GM12878 (cell line): ENCODE data around the gene SORCS1. TPM values are rescaled to one million over a fixed set of nuclear protein-coding genes. Genes with fewer than 3 reads are reported as not detected.

Experiments
- ATAC-seq: fragments of 200-7000 bp; cut with Tn5 transposase; 3 replicates; pipeline ENCODE4 v1.9.1; 2020; ENCODE audit warnings: mild to moderate bottlenecking, moderate library complexity
- BruUV-seq: library from RNA; stranded (reverse); fragments of 400-500 nt; replicated peaks from 2 replicates; lab custom pipeline; 2021; lab: Mats Ljungman, UMichigan
- CTCF ChIA-PET: fragments of 300-600 bp; sonication (Branson Sonifier 250); formaldehyde crosslinking; extraction: SDS; loops from one replicate; lab custom pipeline; 2021; ENCODE audit warnings: inconsistent platforms; lab: Yijun Ruan, JAX
- POLR2A ChIA-PET: fragments of 350-600 bp; formaldehyde crosslinking; extraction: SDS; loops from one replicate; lab custom pipeline; 2021; ENCODE audit warnings: inconsistent platforms; lab: Charles Lee
- RAD21 ChIA-PET: fragments of 300-600 bp; sonication (Branson Sonifier 250); formaldehyde crosslinking; loops from one replicate; lab custom pipeline; 2023; ENCODE audit warnings: antibody characterized with exemption; ENCODE audit not compliant: unreplicated experiment; lab: Charles Lee
- SMC1A ChIA-PET: fragments of 300-600 bp; sonication (Branson Sonifier 250); formaldehyde crosslinking; loops from one replicate; lab custom pipeline; 2023; ENCODE audit not compliant: unreplicated experiment, uncharacterized antibody; lab: Charles Lee
- DNase-seq: peaks from one replicate; pipeline ENCODE4 v3.0.0-alpha.2; 2011; ENCODE audit warnings: low read depth, low spot score
- FAIRE-seq: peaks from 3 replicates; lab custom pipeline; 2011; peaks lifted over from hg19 to GRCh38; lab: Jason Lieb, UNC
- H2AFZ ChIP-seq: 2 replicates; pipeline ENCODE4 v1.6.0; 2011; ENCODE audit warnings: low read depth, low read length, control low read depth; ENCODE audit not compliant: control insufficient read depth
- H3K27ac ChIP-seq: 2 replicates; pipeline ENCODE4 v1.5.1; 2011; ENCODE audit warnings: control low read depth; ENCODE audit not compliant: control insufficient read depth, insufficient read depth
- H3K27me3 ChIP-seq, 2 experiments: replicated peaks in 1 of 2; 2 replicates each; pipeline versions ENCODE4 v1.6.0 to v1.6.1; 2011; ENCODE audit warnings: low read length in 1 of 2; ENCODE audit not compliant: control insufficient read depth in 2 of 2, insufficient read depth in 2 of 2
- H3K36me3 ChIP-seq, 2 experiments: 2 replicates each; pipeline ENCODE4 v1.5.1; 2011; ENCODE audit warnings: low read length in 1 of 2; ENCODE audit not compliant: control insufficient read depth in 2 of 2, insufficient read depth in 2 of 2
- H3K4me1 ChIP-seq: 2 replicates; pipeline ENCODE4 v1.6.1; 2011; ENCODE audit warnings: mild to moderate bottlenecking, low read length, moderate library complexity, mixed read lengths; ENCODE audit not compliant: control insufficient read depth, insufficient read depth
- H3K4me2 ChIP-seq: 2 replicates; pipeline ENCODE4 v1.6.0; 2011; ENCODE audit warnings: control low read depth; ENCODE audit not compliant: control insufficient read depth, insufficient read depth
- H3K4me3 ChIP-seq: fragments of 200-600 bp; sonication (generic); 2 replicates; pipeline ENCODE4 v1.5.1; 2016
- H3K79me2 ChIP-seq: 2 replicates; pipeline ENCODE4 v1.6.0; 2011; ENCODE audit warnings: low read length; ENCODE audit not compliant: control insufficient read depth, insufficient read depth
- H3K9ac ChIP-seq: 2 replicates; pipeline ENCODE4 v1.8.0; 2011; ENCODE audit warnings: low read length, control low read depth, mixed read lengths; ENCODE audit not compliant: control insufficient read depth, insufficient read depth
- H3K9me3 ChIP-seq: replicated peaks from 3 replicates; pipeline ENCODE4 v1.5.1; 2011; ENCODE audit warnings: mild to moderate bottlenecking, low read length; ENCODE audit not compliant: control insufficient read depth, insufficient read depth
- H4K20me1 ChIP-seq: 2 replicates; pipeline ENCODE4 v1.6.0; 2011; ENCODE audit not compliant: control insufficient read depth, insufficient read depth
- ATF7 ChIP-seq: fragments of 450-650 bp; IDR thresholded peaks from 2 replicates; pipeline ENCODE4 v1.6.1; 2016; ENCODE audit warnings: low read depth, mild to moderate bottlenecking
- BCL11A ChIP-seq: IDR thresholded peaks from 2 replicates; pipeline ENCODE4 v1.6.1; 2011; ENCODE audit warnings: low read depth, low read length
- CHD2 ChIP-seq: IDR thresholded peaks from 2 replicates; pipeline ENCODE4 v1.6.1; 2011; ENCODE audit warnings: low read depth, low read length, improper control_type of control experiment, borderline replicate concordance
- CHD4 ChIP-seq: fragments of 200-600 bp; sonication (generic); IDR thresholded peaks from 2 replicates; pipeline ENCODE4 v1.6.1; 2016; ENCODE audit warnings: mild to moderate bottlenecking
- E4F1 ChIP-seq: fragments of 450-650 bp; IDR thresholded peaks from 2 replicates; pipeline ENCODE4 v1.6.1; 2018; ENCODE audit warnings: borderline replicate concordance, mild to moderate bottlenecking; ENCODE audit not compliant: partially characterized antibody
- EGR1 ChIP-seq, 2 experiments: IDR thresholded peaks; 1 replicate in 1 of 2; 2 replicates in 1 of 2; pipeline ENCODE4 v1.6.1; 2011 to 2012; ENCODE audit warnings: low read depth in 2 of 2, low read length in 2 of 2, borderline replicate concordance in 1 of 2, mild to moderate bottlenecking in 1 of 2, moderate library complexity in 1 of 2
- FOS ChIP-seq: IDR thresholded peaks from 3 replicates; pipeline ENCODE4 v1.6.1; 2011; ENCODE audit warnings: borderline replicate concordance; ENCODE audit not compliant: insufficient read length; ENCODE audit errors: extremely low read depth
- FOXK2 ChIP-seq: fragments of 450-650 bp; IDR thresholded peaks from 2 replicates; pipeline ENCODE4 v1.6.1; 2017; ENCODE audit warnings: mild to moderate bottlenecking, moderate library complexity
- HCFC1 ChIP-seq: fragments of 150-350 bp; IDR thresholded peaks from 2 replicates; pipeline ENCODE4 v1.6.1; 2014; ENCODE audit warnings: low read length
- HDAC2 ChIP-seq: fragments of 200-600 bp; sonication (generic); IDR thresholded peaks from 2 replicates; pipeline ENCODE4 v1.6.1; 2017
- HDGF ChIP-seq: fragments of 450-650 bp; IDR thresholded peaks from 2 replicates; pipeline ENCODE4 v1.6.1; 2016; ENCODE audit warnings: antibody characterized with exemption
- KAT2A ChIP-seq: conservative IDR thresholded peaks from 2 replicates; pipeline ENCODE4 v1.6.1; 2011; ENCODE audit warnings: low read depth, low read length; ENCODE audit not compliant: control insufficient read depth
- POLR2A ChIP-seq: IDR thresholded peaks from 2 replicates; pipeline ENCODE4 v1.6.1; 2011; ENCODE audit warnings: low read depth, mild to moderate bottlenecking, low read length
- SMC3 ChIP-seq: IDR thresholded peaks from 2 replicates; pipeline ENCODE4 v1.6.1; 2011; ENCODE audit warnings: low read length, improper control_type of control experiment, borderline replicate concordance
- TARDBP ChIP-seq: IDR thresholded peaks from 2 replicates; pipeline ENCODE4 v1.6.1; 2016; ENCODE audit warnings: borderline replicate concordance
- TBL1XR1 ChIP-seq: IDR thresholded peaks from 2 replicates; pipeline ENCODE4 v1.6.1; 2012; ENCODE audit warnings: low read depth, low read length, improper control_type of control experiment
- ZNF622 ChIP-seq: fragments of 450-650 bp; IDR thresholded peaks from 2 replicates; pipeline ENCODE4 v1.6.1; 2017; ENCODE audit warnings: mild to moderate bottlenecking, inconsistent platforms
- WGBS: methylation state at CpG from one replicate; pipeline ENCODE4 v1.1.6; 2016; ENCODE audit warnings: low lambda C conversion rate; ENCODE audit not compliant: insufficient replicate concordance, insufficient coverage; ENCODE audit errors: missing lambda C conversion rate; 5-methylcytosine and 5-hydroxymethylcytosine counted together
- in situ Hi-C: fragments of 300-500 bp; cut with MboI; formaldehyde crosslinking; loops from 9 replicates; pipeline ENCODE4 v1.14.3; 2018; ENCODE audit warnings: mixed read lengths
- intact Hi-C: fragments of 100-400 bp; cut with micrococcal nuclease; formaldehyde crosslinking; loops from one replicate; pipeline ENCODE4 v1.14.2; 2022; ENCODE audit not compliant: unreplicated experiment
- polyA plus RNA-seq, 11 experiments: library from polyadenylated mRNA; depleted of rRNA in 4 of 11; unstranded in 6 of 11; stranded (reverse) in 5 of 11; fragments of >200 nt; fragmentation: Nextera tagmentation in 4 of 11; fragmentation: Illumina TruSeq in 1 of 11; extraction: Ambion mirVana in 4 of 11; extraction: Trizol in 1 of 11; gene quantifications; 1 replicate in 1 of 11; 2 replicates in 10 of 11; pipeline versions ENCODE4 v1.2.1 to v1.2.3, GENCODE V29; 2011 to 2016; ENCODE audit warnings: inconsistent platforms in 2 of 11, missing spikeins in 2 of 11, low read depth in 1 of 11
- total RNA-seq, 4 experiments: library from RNA; depleted of rRNA in 3 of 4; stranded (reverse); fragments of >200 nt in 3 of 4; fragmentation: Illumina TruSeq in 1 of 4; extraction: Trizol in 1 of 4; gene quantifications; 2 replicates each; pipeline versions ENCODE4 v1.2.1 to v1.2.3, GENCODE V29; 2013 to 2021
- TF ChIP-seq, protein P1 (sequence below): fragments of 450-650 bp; formaldehyde crosslinking; IDR thresholded peaks from 2 replicates; pipeline ENCODE4 v1.4.0; 2020; ENCODE audit warnings: mild to moderate bottlenecking, moderate library complexity
- TF ChIP-seq, protein P2 (sequence below): IDR thresholded peaks from 2 replicates; pipeline ENCODE4 v1.6.1; 2011; ENCODE audit warnings: borderline replicate concordance, low read depth, mild to moderate bottlenecking, moderate library complexity, mixed read lengths, low read length; ENCODE audit not compliant: insufficient read depth; ENCODE audit errors: extremely low read length

Gene SORCS1
- total and polyA plus RNA-seq, 10 of the 15 experiments (the other 5 are each of a cell fraction or from before 2014, with no cell fraction given), result 0.02 to 9.6 (median 0.06) TPM; not detected in 3

DNA sequence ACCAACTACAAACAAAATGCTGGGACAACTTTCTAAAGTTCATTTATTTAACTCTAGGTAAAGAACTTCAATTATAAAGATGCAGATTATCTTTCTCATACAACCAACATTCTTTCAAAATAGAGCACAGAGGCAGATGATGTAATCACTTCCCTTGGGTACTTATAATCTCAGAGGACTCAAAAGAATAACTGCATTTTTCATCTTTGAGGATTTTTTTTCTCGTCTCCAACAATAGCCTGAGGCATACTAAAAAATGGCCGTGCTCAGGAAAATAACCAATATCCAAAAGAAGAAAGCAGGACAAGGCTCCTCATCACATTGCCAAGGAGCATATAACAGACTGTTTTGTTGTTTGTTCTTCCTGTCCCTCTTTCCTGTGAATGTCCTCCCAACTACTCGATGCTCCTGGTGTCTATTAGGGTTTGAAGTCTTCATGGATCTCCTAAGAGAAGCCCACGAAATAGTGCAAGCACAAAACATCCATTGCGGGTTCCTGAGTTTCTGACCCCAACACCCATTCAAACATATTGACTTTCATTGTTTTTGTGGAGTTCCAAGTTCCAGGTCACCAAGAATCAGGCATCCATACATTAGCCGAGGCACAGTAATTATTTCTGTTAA lies 182.9 kb downstream of the SORCS1 start:
- Histone ChIP-seq H2AFZ (no peak overlapping the region; the same call in 1 of the 2 replicates), H3K4me2 (no peak overlapping the region), H3K27ac (no peak overlapping the region), H3K79me2 (no peaks in the 10 kb centered on the region), H3K4me3 (no peak overlapping the region), H3K27me3 (no peaks in the 10 kb centered on the region), H3K36me3 (no peaks in the 10 kb centered on the region), H3K9ac (no peak overlapping the region), H3K9me3 (no peaks in the 10 kb centered on the region), H3K4me1 (0 out of 2 replicates have a peak, but pooled peaks cover 3% of the 10 kb centered on the region), H4K20me1 (no peaks in the 10 kb centered on the region)
- WGBS, result 43% methylated on average over 6 of the region's 6 CpGs
- ChIA-PET CTCF (interaction anchor here (0.8 to 3.9 kb wide), 30 partner anchors 9 to 359 kb away, joined by 3 to 93 read pairs (median 4); no protein-coding TSS in a partner anchor), SMC1A (interaction anchor here (0.7 to 5.2 kb wide), 33 partner anchors 10 to 1222 kb away, joined by 3 to 66 read pairs (median 5); no protein-coding TSS in a partner anchor), RAD21 (interaction anchor here (0.7 to 4.6 kb wide), 20 partner anchors 10 to 1223 kb away, joined by 3 to 92 read pairs (median 6); no protein-coding TSS in a partner anchor), POLR2A (no interaction called here)
- ATAC-seq (no peak), DNase-seq (no peak), FAIRE-seq (no peak)
- no TSS peak for BruUV-seq
- intact Hi-C loops, result loop anchor here (1.0 to 2.0 kb wide), 3 partner anchors 118 to 277 kb away; no protein-coding TSS in a partner anchor
- in situ Hi-C loops, result loop anchor here (10.0 kb wide), 1 partner anchor 277 kb away; no protein-coding TSS in a partner anchor
- TF ChIP-seq KAT2A (no peak), CHD2 (no peak), FOS (no peak), HDGF (no peak), BCL11A (no peak), EGR1 (IDR thresholded peaks at IDR 0.05; ENCODE audit: borderline replicate concordance in 1 of 2, low read depth in 2 of 2, low read length in 2 of 2) (no peak), HDAC2 (no peak), SMC3 (no peak), POLR2A (no peak), E4F1 (no peak), HCFC1 (no peak), CHD4 (no peak), ATF7 (no peak), FOXK2 (no peak), TARDBP (no peak), TBL1XR1 (no peak), ZNF622 (no peak)
- TF ChIP-seq, protein P1, sequence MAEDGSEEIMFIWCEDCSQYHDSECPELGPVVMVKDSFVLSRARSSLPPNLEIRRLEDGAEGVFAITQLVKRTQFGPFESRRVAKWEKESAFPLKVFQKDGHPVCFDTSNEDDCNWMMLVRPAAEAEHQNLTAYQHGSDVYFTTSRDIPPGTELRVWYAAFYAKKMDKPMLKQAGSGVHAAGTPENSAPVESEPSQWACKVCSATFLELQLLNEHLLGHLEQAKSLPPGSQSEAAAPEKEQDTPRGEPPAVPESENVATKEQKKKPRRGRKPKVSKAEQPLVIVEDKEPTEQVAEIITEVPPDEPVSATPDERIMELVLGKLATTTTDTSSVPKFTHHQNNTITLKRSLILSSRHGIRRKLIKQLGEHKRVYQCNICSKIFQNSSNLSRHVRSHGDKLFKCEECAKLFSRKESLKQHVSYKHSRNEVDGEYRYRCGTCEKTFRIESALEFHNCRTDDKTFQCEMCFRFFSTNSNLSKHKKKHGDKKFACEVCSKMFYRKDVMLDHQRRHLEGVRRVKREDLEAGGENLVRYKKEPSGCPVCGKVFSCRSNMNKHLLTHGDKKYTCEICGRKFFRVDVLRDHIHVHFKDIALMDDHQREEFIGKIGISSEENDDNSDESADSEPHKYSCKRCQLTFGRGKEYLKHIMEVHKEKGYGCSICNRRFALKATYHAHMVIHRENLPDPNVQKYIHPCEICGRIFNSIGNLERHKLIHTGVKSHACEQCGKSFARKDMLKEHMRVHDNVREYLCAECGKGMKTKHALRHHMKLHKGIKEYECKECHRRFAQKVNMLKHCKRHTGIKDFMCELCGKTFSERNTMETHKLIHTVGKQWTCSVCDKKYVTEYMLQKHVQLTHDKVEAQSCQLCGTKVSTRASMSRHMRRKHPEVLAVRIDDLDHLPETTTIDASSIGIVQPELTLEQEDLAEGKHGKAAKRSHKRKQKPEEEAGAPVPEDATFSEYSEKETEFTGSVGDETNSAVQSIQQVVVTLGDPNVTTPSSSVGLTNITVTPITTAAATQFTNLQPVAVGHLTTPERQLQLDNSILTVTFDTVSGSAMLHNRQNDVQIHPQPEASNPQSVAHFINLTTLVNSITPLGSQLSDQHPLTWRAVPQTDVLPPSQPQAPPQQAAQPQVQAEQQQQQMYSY, result no peak
- TF ChIP-seq, protein P2, sequence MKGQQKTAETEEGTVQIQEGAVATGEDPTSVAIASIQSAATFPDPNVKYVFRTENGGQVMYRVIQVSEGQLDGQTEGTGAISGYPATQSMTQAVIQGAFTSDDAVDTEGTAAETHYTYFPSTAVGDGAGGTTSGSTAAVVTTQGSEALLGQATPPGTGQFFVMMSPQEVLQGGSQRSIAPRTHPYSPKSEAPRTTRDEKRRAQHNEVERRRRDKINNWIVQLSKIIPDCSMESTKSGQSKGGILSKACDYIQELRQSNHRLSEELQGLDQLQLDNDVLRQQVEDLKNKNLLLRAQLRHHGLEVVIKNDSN, result no peak
